Suprapubic skin (tissue), 4 donors: Measurements from ENCODE around the gene FGF2.

Experiments
- EP300 ChIP-seq: sonication (generic); formaldehyde crosslinking; IDR thresholded peaks from one replicate; pipeline ENCODE4 v1.6.1; 2017; ENCODE audit warnings: antibody characterized with exemption
- POLR2A ChIP-seq, 2 donors: fragments of 450-650 bp; IDR thresholded peaks; one replicate each; pipeline ENCODE4 v1.6.1; 2017; ENCODE audit warnings: antibody characterized with exemption in 2 of 2, mild to moderate bottlenecking in 2 of 2, moderate library complexity in 2 of 2
- POLR2AphosphoS5 ChIP-seq, 3 donors: sonication (generic); formaldehyde crosslinking; IDR thresholded peaks; one replicate each; pipeline ENCODE4 v1.6.1; 2017; ENCODE audit warnings: antibody characterized with exemption in 3 of 3
- TF ChIP-seq, protein P1 (sequence below), 2 donors: fragments of 200-600 bp in 1 of 2; fragments of 450-650 bp in 1 of 2; sonication (generic) in 1 of 2; IDR thresholded peaks; one replicate each; pipeline ENCODE4 v1.5.1; 2016 to 2019; ENCODE audit warnings: antibody characterized with exemption in 2 of 2, mild to moderate bottlenecking in 1 of 2, moderate library complexity in 1 of 2

DNA sequence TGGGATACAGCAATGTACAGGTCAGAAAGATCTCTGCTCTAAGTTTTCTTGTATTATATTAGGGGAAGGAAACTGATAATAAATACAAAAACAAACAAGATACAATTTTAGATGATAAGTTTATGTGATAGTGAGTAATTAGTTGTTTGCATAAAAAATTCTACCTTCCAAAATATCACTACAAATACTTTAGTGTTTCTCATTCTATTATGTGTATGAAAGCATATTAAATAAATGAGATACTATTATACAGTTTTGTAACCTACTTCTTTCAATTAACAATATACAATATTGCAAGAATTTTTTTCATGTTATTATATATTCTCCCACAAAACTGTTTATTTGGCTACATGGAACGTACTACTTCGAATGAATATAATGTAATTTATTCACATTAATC lies 4.2 kb upstream of the FGF2 start:
- TF ChIP-seq, protein P1, sequence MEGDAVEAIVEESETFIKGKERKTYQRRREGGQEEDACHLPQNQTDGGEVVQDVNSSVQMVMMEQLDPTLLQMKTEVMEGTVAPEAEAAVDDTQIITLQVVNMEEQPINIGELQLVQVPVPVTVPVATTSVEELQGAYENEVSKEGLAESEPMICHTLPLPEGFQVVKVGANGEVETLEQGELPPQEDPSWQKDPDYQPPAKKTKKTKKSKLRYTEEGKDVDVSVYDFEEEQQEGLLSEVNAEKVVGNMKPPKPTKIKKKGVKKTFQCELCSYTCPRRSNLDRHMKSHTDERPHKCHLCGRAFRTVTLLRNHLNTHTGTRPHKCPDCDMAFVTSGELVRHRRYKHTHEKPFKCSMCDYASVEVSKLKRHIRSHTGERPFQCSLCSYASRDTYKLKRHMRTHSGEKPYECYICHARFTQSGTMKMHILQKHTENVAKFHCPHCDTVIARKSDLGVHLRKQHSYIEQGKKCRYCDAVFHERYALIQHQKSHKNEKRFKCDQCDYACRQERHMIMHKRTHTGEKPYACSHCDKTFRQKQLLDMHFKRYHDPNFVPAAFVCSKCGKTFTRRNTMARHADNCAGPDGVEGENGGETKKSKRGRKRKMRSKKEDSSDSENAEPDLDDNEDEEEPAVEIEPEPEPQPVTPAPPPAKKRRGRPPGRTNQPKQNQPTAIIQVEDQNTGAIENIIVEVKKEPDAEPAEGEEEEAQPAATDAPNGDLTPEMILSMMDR (IDR thresholded peaks at IDR 0.05), result no peak
- no peak for TF ChIP-seq POLR2A (IDR thresholded peaks at IDR 0.05)
- no peak for TF ChIP-seq POLR2AphosphoS5 (IDR thresholded peaks at IDR 0.05)
- TF ChIP-seq EP300, result no peak
